ENCODE results near the gene LTK. TPM values are rescaled to one million over a fixed set of nuclear protein-coding genes. Genes with fewer than 3 reads are reported as not detected.

The LTK gene
- total RNA-seq, 1 experiment from 2014 or later = 5.4 TPM

- intact Hi-C loops (cut with micrococcal nuclease; ENCODE audit: unreplicated experiment) = no loop called here
- no peak for TF ChIP-seq EZH2 (IDR thresholded peaks at IDR 0.05; ENCODE audit: borderline replicate concordance, low read depth, low read length, poor library complexity, severe bottlenecking)
- ChIA-PET POLR2A (ENCODE audit: low non-redundant PET) (no interaction called here), CTCF (no interaction called here)
- no TSS peak for BruUV-seq (replicated peaks)
- no peaks in the 10 kb centered on the region for H3K9me3 ChIP-seq (ENCODE audit: low read depth, low read length, poor library complexity, severe bottlenecking)
- H3K4me3 ChIP-seq (ENCODE audit: low read depth, low read length, poor library complexity, severe bottlenecking) = no peak overlapping the region
- H3K4me1 ChIP-seq (ENCODE audit: insufficient read depth, low read length, poor library complexity, severe bottlenecking) = peaks cover 21% of the 10 kb centered on the region
- DNase-seq (ENCODE audit: low spot score) = peak; percentile 18
- H3K27ac ChIP-seq (ENCODE audit: low read depth, low read length, poor library complexity, severe bottlenecking) = no peak overlapping the region
- H3K36me3 ChIP-seq (ENCODE audit: insufficient read depth, low read length, poor library complexity, severe bottlenecking) = no peaks in the 10 kb centered on the region
- H3K27me3 ChIP-seq (replicated peaks; ENCODE audit: insufficient read depth, low read depth, low read length, poor library complexity) = no peaks in the 10 kb centered on the region
These were observed 48.1 kb upstream of the LTK start for GRCh38 chr15:41561777-41562145.

- ChIA-PET POLR2A (ENCODE audit: low non-redundant PET) (interaction anchor here (0.6 kb wide), 1 partner anchor 17 kb away, joined by 8 read pairs; the partner anchor contains the start of gene RPAP1), CTCF (no interaction called here)
- Histone ChIP-seq H3K27me3 (replicated peaks; ENCODE audit: insufficient read depth, low read depth, low read length, poor library complexity) (no peaks in the 10 kb centered on the region), H3K27ac (ENCODE audit: low read depth, low read length, poor library complexity, severe bottlenecking) (no peak overlapping the region), H3K9me3 (ENCODE audit: low read depth, low read length, poor library complexity, severe bottlenecking) (no peaks in the 10 kb centered on the region), H3K4me3 (ENCODE audit: low read depth, low read length, poor library complexity, severe bottlenecking) (no peak overlapping the region), H3K36me3 (ENCODE audit: insufficient read depth, low read length, poor library complexity, severe bottlenecking) (no peaks in the 10 kb centered on the region), H3K4me1 (ENCODE audit: insufficient read depth, low read length, poor library complexity, severe bottlenecking) (peaks cover 16% of the 10 kb centered on the region)
- BruUV-seq (replicated peaks) = no TSS peak
- no peak for DNase-seq (ENCODE audit: low spot score)
- intact Hi-C loops (cut with micrococcal nuclease; ENCODE audit: unreplicated experiment) = no loop called here
- TF ChIP-seq EZH2 (IDR thresholded peaks at IDR 0.05; ENCODE audit: borderline replicate concordance, low read depth, low read length, poor library complexity, severe bottlenecking) = no peak
- TF ChIP-seq CTCF (conservative IDR thresholded peaks at IDR 0.05; ENCODE audit: low read depth, low read length) = no peak
These were observed 47.6 kb upstream of the LTK start for GRCh38 chr15:41561104-41561776.

GRCh38 chr15:41560572-41560874 is 46.9 kb upstream of the LTK start:
- H3K9me3 ChIP-seq (ENCODE audit: low read depth, low read length, poor library complexity, severe bottlenecking) = no peaks in the 10 kb centered on the region
- no peak overlapping the region for H3K27ac ChIP-seq (ENCODE audit: low read depth, low read length, poor library complexity, severe bottlenecking)
- TF ChIP-seq CTCF (conservative IDR thresholded peaks at IDR 0.05; ENCODE audit: low read depth, low read length) = no peak
- no peak for TF ChIP-seq EZH2 (IDR thresholded peaks at IDR 0.05; ENCODE audit: borderline replicate concordance, low read depth, low read length, poor library complexity, severe bottlenecking)
- no peak overlapping the region for H3K4me3 ChIP-seq (ENCODE audit: low read depth, low read length, poor library complexity, severe bottlenecking)
- CTCF ChIA-PET = no interaction called here
- BruUV-seq (replicated peaks) = no TSS peak
- H3K27me3 ChIP-seq (replicated peaks; ENCODE audit: insufficient read depth, low read depth, low read length, poor library complexity) = no peaks in the 10 kb centered on the region
- POLR2A ChIA-PET (ENCODE audit: low non-redundant PET) = interaction anchor here (0.6 kb wide), 1 partner anchor 16 kb away, joined by 8 read pairs; the partner anchor contains the start of gene RPAP1
- peaks cover 15% of the 10 kb centered on the region for H3K4me1 ChIP-seq (ENCODE audit: insufficient read depth, low read length, poor library complexity, severe bottlenecking)
- no peak for DNase-seq (ENCODE audit: low spot score)
- intact Hi-C loops (cut with micrococcal nuclease; ENCODE audit: unreplicated experiment) = no loop called here
- no peaks in the 10 kb centered on the region for H3K36me3 ChIP-seq (ENCODE audit: insufficient read depth, low read length, poor library complexity, severe bottlenecking)

- no peaks in the 10 kb centered on the region for H3K27me3 ChIP-seq (replicated peaks; ENCODE audit: insufficient read depth, low read depth, low read length, poor library complexity)
- no peak for TF ChIP-seq EZH2 (IDR thresholded peaks at IDR 0.05; ENCODE audit: borderline replicate concordance, low read depth, low read length, poor library complexity, severe bottlenecking)
- TF ChIP-seq CTCF (conservative IDR thresholded peaks at IDR 0.05; ENCODE audit: low read depth, low read length) = no peak
- POLR2A ChIA-PET (ENCODE audit: low non-redundant PET) = no interaction called here
- no peak for DNase-seq (ENCODE audit: low spot score)
- CTCF ChIA-PET = no interaction called here
- intact Hi-C loops (cut with micrococcal nuclease; ENCODE audit: unreplicated experiment) = loop anchor here (10.0 kb wide), 1 partner anchor 345 kb away; no protein-coding TSS in a partner anchor
- peaks cover 15% of the 10 kb centered on the region for H3K4me1 ChIP-seq (ENCODE audit: insufficient read depth, low read length, poor library complexity, severe bottlenecking)
- H3K27ac ChIP-seq (ENCODE audit: low read depth, low read length, poor library complexity, severe bottlenecking) = peak overlapping the region; percentile 64
- no peaks in the 10 kb centered on the region for H3K36me3 ChIP-seq (ENCODE audit: insufficient read depth, low read length, poor library complexity, severe bottlenecking)
- H3K9me3 ChIP-seq (ENCODE audit: low read depth, low read length, poor library complexity, severe bottlenecking) = no peaks in the 10 kb centered on the region
- peak overlapping the region; percentile 68 for H3K4me3 ChIP-seq (ENCODE audit: low read depth, low read length, poor library complexity, severe bottlenecking)
- no TSS peak for BruUV-seq (replicated peaks)
These were observed 45.7 kb upstream of the LTK start for GRCh38 chr15:41559239-41559782.
